Activated naive CD8-positive, alpha-beta T cell (primary cell): Measurements from ENCODE around the gene ADAMTS9.

ENCODE experiments used
- H3K27ac Mint-ChIP-seq: one replicate; pipeline ENCODE4 v1.8.0; 2021; ENCODE audit warnings: mixed read lengths
- H3K27me3 Mint-ChIP-seq: one replicate; pipeline ENCODE4 v1.8.0; 2021; ENCODE audit warnings: mixed read lengths
- H3K36me3 Mint-ChIP-seq: one replicate; pipeline ENCODE4 v1.8.0; 2021; ENCODE audit warnings: mixed read lengths
- H3K4me1 Mint-ChIP-seq: one replicate; pipeline ENCODE4 v1.8.0; 2021; ENCODE audit warnings: low read depth, mixed read lengths
- H3K4me3 Mint-ChIP-seq: one replicate; pipeline ENCODE4 v1.8.0; 2021; ENCODE audit warnings: mild to moderate bottlenecking, mixed read lengths
- H3K9me3 Mint-ChIP-seq: one replicate; pipeline ENCODE4 v1.8.0; 2021; ENCODE audit warnings: low read depth, mixed read lengths

The ADAMTS9 gene

GRCh38 chr3:64705946-64706345 lies 18.1 kb upstream of the ADAMTS9 start:
- peaks cover 6% of the 10 kb centered on the region for H3K9me3 Mint-ChIP-seq
- no peaks in the 10 kb centered on the region for H3K27me3 Mint-ChIP-seq
- no peak overlapping the region for H3K27ac Mint-ChIP-seq
- no peaks in the 10 kb centered on the region for H3K4me1 Mint-ChIP-seq
- no peak overlapping the region for H3K4me3 Mint-ChIP-seq
- H3K36me3 Mint-ChIP-seq: no peaks in the 10 kb centered on the region

- Mint-ChIP-seq H3K4me1 (no peaks in the 10 kb centered on the region), H3K27me3 (peaks cover 3% of the 10 kb centered on the region)
Observed at GRCh38 chr3:64696896-64697295, 9.1 kb upstream of the ADAMTS9 start.

GRCh38 chr3:64694114-64694513 lies 6.3 kb upstream of the ADAMTS9 start:
- H3K4me1 Mint-ChIP-seq: no peaks in the 10 kb centered on the region
- H3K36me3 Mint-ChIP-seq: no peaks in the 10 kb centered on the region
- no peak overlapping the region for H3K27ac Mint-ChIP-seq
- no peak overlapping the region for H3K4me3 Mint-ChIP-seq
- peaks cover 6% of the 10 kb centered on the region for H3K27me3 Mint-ChIP-seq
- no peaks in the 10 kb centered on the region for H3K9me3 Mint-ChIP-seq

More at GRCh38 chr3:64696896-64697295, 9.1 kb upstream of the ADAMTS9 start:
- H3K36me3 Mint-ChIP-seq: no peaks in the 10 kb centered on the region
- no peaks in the 10 kb centered on the region for H3K9me3 Mint-ChIP-seq
- H3K27ac Mint-ChIP-seq: no peak overlapping the region
- no peak overlapping the region for H3K4me3 Mint-ChIP-seq

- Mint-ChIP-seq H3K4me1 (peaks cover 4% of the 10 kb centered on the region), H3K36me3 (peaks cover 2% of the 10 kb centered on the region), H3K9me3 (no peaks in the 10 kb centered on the region), H3K4me3 (no peak overlapping the region), H3K27ac (no peak overlapping the region), H3K27me3 (peaks cover 11% of the 10 kb centered on the region)
Observed at GRCh38 chr3:64693031-64693430, 5.2 kb upstream of the ADAMTS9 start.

- Mint-ChIP-seq H3K4me3 (no peak overlapping the region), H3K36me3 (peaks cover 2% of the 10 kb centered on the region), H3K9me3 (no peaks in the 10 kb centered on the region), H3K27me3 (peaks cover 20% of the 10 kb centered on the region), H3K27ac (no peak overlapping the region), H3K4me1 (peaks cover 11% of the 10 kb centered on the region)
Observed at GRCh38 chr3:64691051-64691450, 3.3 kb upstream of the ADAMTS9 start.

- Mint-ChIP-seq H3K27ac (no peak overlapping the region), H3K36me3 (peaks cover 2% of the 10 kb centered on the region), H3K4me1 (peaks cover 13% of the 10 kb centered on the region), H3K4me3 (no peak overlapping the region), H3K27me3 (peaks cover 31% of the 10 kb centered on the region), H3K9me3 (no peaks in the 10 kb centered on the region)
Observed at GRCh38 chr3:64687086-64687780, 567 bp downstream of the ADAMTS9 start.

- H3K36me3 Mint-ChIP-seq: peaks cover 2% of the 10 kb centered on the region
- no peak overlapping the region for H3K27ac Mint-ChIP-seq
- H3K9me3 Mint-ChIP-seq: no peaks in the 10 kb centered on the region
- H3K27me3 Mint-ChIP-seq: peaks cover 31% of the 10 kb centered on the region
- no peak overlapping the region for H3K4me3 Mint-ChIP-seq
- H3K4me1 Mint-ChIP-seq: peaks cover 13% of the 10 kb centered on the region
Observed at GRCh38 chr3:64686446-64686908, 1.3 kb downstream of the ADAMTS9 start.

GRCh38 chr3:64685800-64686445 lies 1.9 kb downstream of the ADAMTS9 start:
- Mint-ChIP-seq H3K4me3 (no peak overlapping the region), H3K27ac (no peak overlapping the region), H3K9me3 (no peaks in the 10 kb centered on the region), H3K36me3 (peaks cover 2% of the 10 kb centered on the region), H3K4me1 (peaks cover 13% of the 10 kb centered on the region), H3K27me3 (peaks cover 31% of the 10 kb centered on the region)

GRCh38 chr3:64685331-64685799 lies 2.4 kb downstream of the ADAMTS9 start:
- Mint-ChIP-seq H3K27me3 (peaks cover 29% of the 10 kb centered on the region), H3K27ac (no peak overlapping the region), H3K36me3 (peaks cover 2% of the 10 kb centered on the region), H3K9me3 (no peaks in the 10 kb centered on the region), H3K4me1 (peaks cover 13% of the 10 kb centered on the region), H3K4me3 (no peak overlapping the region)

- Mint-ChIP-seq H3K4me1 (peaks cover 13% of the 10 kb centered on the region), H3K27me3 (peaks cover 29% of the 10 kb centered on the region), H3K27ac (no peak overlapping the region), H3K4me3 (no peak overlapping the region), H3K9me3 (no peaks in the 10 kb centered on the region), H3K36me3 (peaks cover 2% of the 10 kb centered on the region)
Observed at GRCh38 chr3:64684715-64685261, 3.0 kb downstream of the ADAMTS9 start.

GRCh38 chr3:64681827-64682226 lies 6.0 kb downstream of the ADAMTS9 start:
- Mint-ChIP-seq H3K4me1 (peaks cover 8% of the 10 kb centered on the region), H3K4me3 (no peak overlapping the region), H3K27ac (no peak overlapping the region), H3K36me3 (no peaks in the 10 kb centered on the region), H3K9me3 (no peaks in the 10 kb centered on the region), H3K27me3 (peaks cover 20% of the 10 kb centered on the region)

- H3K4me3 Mint-ChIP-seq: no peak overlapping the region
Observed at GRCh38 chr3:64681015-64681414, 6.8 kb downstream of the ADAMTS9 start.

GRCh38 chr3:64680334-64680733 lies 7.5 kb downstream of the ADAMTS9 start:
- H3K4me1 Mint-ChIP-seq: no peaks in the 10 kb centered on the region
- H3K27me3 Mint-ChIP-seq: peaks cover 12% of the 10 kb centered on the region
- no peaks in the 10 kb centered on the region for H3K9me3 Mint-ChIP-seq

More at GRCh38 chr3:64681015-64681414, 6.8 kb downstream of the ADAMTS9 start:
- Mint-ChIP-seq H3K27ac (no peak overlapping the region), H3K27me3 (peaks cover 14% of the 10 kb centered on the region), H3K4me1 (peaks cover 2% of the 10 kb centered on the region), H3K9me3 (no peaks in the 10 kb centered on the region), H3K36me3 (no peaks in the 10 kb centered on the region)

GRCh38 chr3:64677961-64678716 lies 9.7 kb downstream of the ADAMTS9 start:
- no peaks in the 10 kb centered on the region for H3K9me3 Mint-ChIP-seq
- H3K4me1 Mint-ChIP-seq: no peaks in the 10 kb centered on the region
- H3K36me3 Mint-ChIP-seq: no peaks in the 10 kb centered on the region
- H3K27me3 Mint-ChIP-seq: no peaks in the 10 kb centered on the region
- H3K27ac Mint-ChIP-seq: no peak overlapping the region
- no peak overlapping the region for H3K4me3 Mint-ChIP-seq

More at GRCh38 chr3:64680334-64680733, 7.5 kb downstream of the ADAMTS9 start:
- H3K36me3 Mint-ChIP-seq: no peaks in the 10 kb centered on the region
- no peak overlapping the region for H3K4me3 Mint-ChIP-seq
- H3K27ac Mint-ChIP-seq: no peak overlapping the region

- Mint-ChIP-seq H3K9me3 (no peaks in the 10 kb centered on the region), H3K27ac (no peak overlapping the region), H3K4me1 (no peaks in the 10 kb centered on the region), H3K4me3 (no peak overlapping the region), H3K36me3 (no peaks in the 10 kb centered on the region), H3K27me3 (no peaks in the 10 kb centered on the region)
Observed at GRCh38 chr3:64676831-64677230, 11.0 kb downstream of the ADAMTS9 start.
